ENCODE data around the gene WDFY4.

DNA sequence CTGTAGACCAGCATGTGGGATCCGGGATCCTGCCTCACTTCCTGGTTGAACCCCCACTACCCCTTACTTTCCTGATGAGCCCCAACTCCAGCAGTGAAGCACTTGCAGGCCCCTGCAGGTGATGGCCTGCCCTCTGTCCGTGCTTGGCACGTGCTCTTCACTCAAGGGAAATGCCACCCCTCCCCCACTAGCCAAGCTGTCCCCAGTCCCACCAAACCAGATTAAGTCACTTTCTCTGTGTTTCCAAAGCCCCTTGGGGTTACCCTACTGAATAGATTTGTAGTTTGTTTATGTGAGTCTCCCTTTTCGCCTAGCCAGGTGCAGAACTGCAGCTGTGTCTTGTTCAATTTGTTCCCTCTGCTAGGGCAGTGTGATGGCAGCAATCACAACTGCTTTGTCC is 121.7 kb downstream of the WDFY4 start:
- TF ChIP-seq, protein P1, sequence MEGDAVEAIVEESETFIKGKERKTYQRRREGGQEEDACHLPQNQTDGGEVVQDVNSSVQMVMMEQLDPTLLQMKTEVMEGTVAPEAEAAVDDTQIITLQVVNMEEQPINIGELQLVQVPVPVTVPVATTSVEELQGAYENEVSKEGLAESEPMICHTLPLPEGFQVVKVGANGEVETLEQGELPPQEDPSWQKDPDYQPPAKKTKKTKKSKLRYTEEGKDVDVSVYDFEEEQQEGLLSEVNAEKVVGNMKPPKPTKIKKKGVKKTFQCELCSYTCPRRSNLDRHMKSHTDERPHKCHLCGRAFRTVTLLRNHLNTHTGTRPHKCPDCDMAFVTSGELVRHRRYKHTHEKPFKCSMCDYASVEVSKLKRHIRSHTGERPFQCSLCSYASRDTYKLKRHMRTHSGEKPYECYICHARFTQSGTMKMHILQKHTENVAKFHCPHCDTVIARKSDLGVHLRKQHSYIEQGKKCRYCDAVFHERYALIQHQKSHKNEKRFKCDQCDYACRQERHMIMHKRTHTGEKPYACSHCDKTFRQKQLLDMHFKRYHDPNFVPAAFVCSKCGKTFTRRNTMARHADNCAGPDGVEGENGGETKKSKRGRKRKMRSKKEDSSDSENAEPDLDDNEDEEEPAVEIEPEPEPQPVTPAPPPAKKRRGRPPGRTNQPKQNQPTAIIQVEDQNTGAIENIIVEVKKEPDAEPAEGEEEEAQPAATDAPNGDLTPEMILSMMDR (IDR thresholded peaks at IDR 0.05), result no peak
- TF ChIP-seq POLR2A (IDR thresholded peaks at IDR 0.05), result no peak
- no peak for TF ChIP-seq EP300 (IDR thresholded peaks at IDR 0.05; ENCODE audit: low read depth)
- no peak for TF ChIP-seq POLR2AphosphoS5 (IDR thresholded peaks at IDR 0.05)
